WTC11 (cell line): Measurements from ENCODE around the gene HTR4.

Experiments
- CTCF ChIP-seq: fragments of 200-600 bp; IDR thresholded peaks from 2 replicates; pipeline ENCODE4 v1.8.0; 2022; ENCODE audit warnings: antibody characterized with exemption
- FOXP4 ChIP-seq: sonication (generic); formaldehyde crosslinking; IDR thresholded peaks from 2 replicates; pipeline ENCODE4 v1.8.0; 2022; ENCODE audit warnings: mild to moderate bottlenecking, missing genetic modification reagents
- GABPB1 ChIP-seq: sonication (generic); formaldehyde crosslinking; IDR thresholded peaks from 2 replicates; pipeline ENCODE4 v1.8.1; 2023; ENCODE audit warnings: mild to moderate bottlenecking, missing genetic modification reagents
- MAX ChIP-seq: sonication (generic); formaldehyde crosslinking; IDR thresholded peaks from 2 replicates; pipeline ENCODE4 v1.8.0; 2022; ENCODE audit warnings: mild to moderate bottlenecking, missing genetic modification reagents
- SMAD4 ChIP-seq: sonication (generic); formaldehyde crosslinking; IDR thresholded peaks from 2 replicates; pipeline ENCODE4 v1.8.0; 2022; ENCODE audit warnings: mild to moderate bottlenecking, missing genetic modification reagents
- SP1 ChIP-seq: sonication (generic); formaldehyde crosslinking; conservative IDR thresholded peaks from 2 replicates; pipeline ENCODE4 v1.8.1; 2022; ENCODE audit warnings: missing genetic modification reagents
- ZNF121 ChIP-seq: sonication (generic); formaldehyde crosslinking; IDR thresholded peaks from 2 replicates; pipeline ENCODE4 v1.8.0; 2023; ENCODE audit warnings: missing genetic modification reagents
- ZNF232 ChIP-seq: sonication (generic); formaldehyde crosslinking; IDR thresholded peaks from 2 replicates; pipeline ENCODE4 v1.8.0; 2022; ENCODE audit warnings: mild to moderate bottlenecking, missing genetic modification reagents
- ZNF396 ChIP-seq: fragments of 250-450 bp; sonication (Bioruptor Pico); IDR thresholded peaks from 2 replicates; pipeline ENCODE4 v1.8.0; 2021; ENCODE audit warnings: mild to moderate bottlenecking, moderate library complexity, borderline replicate concordance

- no peak for TF ChIP-seq ZNF396 (CRISPR knock-in tag)
- TF ChIP-seq CTCF, result no peak
- TF ChIP-seq MAX (CRISPR knock-in tag), result no peak
- no peak for TF ChIP-seq FOXP4 (CRISPR knock-in tag)
- TF ChIP-seq SMAD4 (CRISPR knock-in tag), result no peak
- no peak for TF ChIP-seq SP1
- TF ChIP-seq ZNF232, result no peak
- TF ChIP-seq ZNF121 (CRISPR knock-in tag), result no peak
- TF ChIP-seq GABPB1 (CRISPR knock-in tag), result no peak
These were observed 31.3 kb upstream of the HTR4 start for GRCh38 chr5:148685520-148686134.
